ENCODE results near the gene EIF3F.
A peak's percentile ranks its signal among the peaks of the same experiment; 100 is the strongest.

Gene EIF3F

GRCh38 chr11:8002676-8003075 is 15.5 kb downstream of the EIF3F start:
- Histone ChIP-seq H2AFZ (no peak overlapping the region), H3K4me2 (ENCODE audit: low read length) (no peak overlapping the region), H3K4me3 (ENCODE audit: low read depth, low read length) (no peak overlapping the region), H3K4me1 (no peaks in the 10 kb centered on the region), H3K9ac (no peak overlapping the region), H3K36me3 (ENCODE audit: control insufficient read depth, insufficient read depth, low read length) (no peaks in the 10 kb centered on the region), H3K9me3 (ENCODE audit: control insufficient read depth, low read length) (no peaks in the 10 kb centered on the region), H3K79me2 (no peaks in the 10 kb centered on the region), H3K27ac (no peak overlapping the region), H3K27me3 (ENCODE audit: control insufficient read depth, insufficient read depth, low read length) (no peaks in the 10 kb centered on the region)
- TF ChIP-seq CTCF (IDR thresholded peaks at IDR 0.05) = no peak

- Histone ChIP-seq H3K4me3 (ENCODE audit: low read depth, low read length) (no peak overlapping the region), H3K4me1 (no peaks in the 10 kb centered on the region), H3K27ac (no peak overlapping the region), H3K36me3 (ENCODE audit: control insufficient read depth, insufficient read depth, low read length) (no peaks in the 10 kb centered on the region), H3K27me3 (ENCODE audit: control insufficient read depth, insufficient read depth, low read length) (no peaks in the 10 kb centered on the region), H2AFZ (no peak overlapping the region), H3K4me2 (ENCODE audit: low read length) (no peak overlapping the region), H3K9ac (no peak overlapping the region), H3K9me3 (ENCODE audit: control insufficient read depth, low read length) (no peaks in the 10 kb centered on the region), H3K79me2 (no peaks in the 10 kb centered on the region)
- no peak for TF ChIP-seq CTCF (IDR thresholded peaks at IDR 0.05)
Measured at GRCh38 chr11:8003187-8003586, 16.1 kb downstream of the EIF3F start.

- Histone ChIP-seq H3K27ac (no peak overlapping the region), H3K9ac (no peak overlapping the region)
- no peak for TF ChIP-seq CTCF (IDR thresholded peaks at IDR 0.05)
Measured at GRCh38 chr11:8004008-8004407, 16.9 kb downstream of the EIF3F start.

GRCh38 chr11:8005556-8005955 is 18.4 kb downstream of the EIF3F start:
- no peaks in the 10 kb centered on the region for H3K4me1 ChIP-seq
- H3K9me3 ChIP-seq (ENCODE audit: control insufficient read depth, low read length) = no peaks in the 10 kb centered on the region
- no peak for TF ChIP-seq CTCF (IDR thresholded peaks at IDR 0.05)
- no peak overlapping the region for H3K9ac ChIP-seq
- H3K4me2 ChIP-seq (ENCODE audit: low read length) = no peak overlapping the region
- H3K36me3 ChIP-seq (ENCODE audit: control insufficient read depth, insufficient read depth, low read length) = no peaks in the 10 kb centered on the region
- H3K79me2 ChIP-seq = no peaks in the 10 kb centered on the region
- no peak overlapping the region for H2AFZ ChIP-seq
- no peak overlapping the region for H3K27ac ChIP-seq
- no peak overlapping the region for H3K4me3 ChIP-seq (ENCODE audit: low read depth, low read length)
- H3K27me3 ChIP-seq (ENCODE audit: control insufficient read depth, insufficient read depth, low read length) = no peaks in the 10 kb centered on the region

More at GRCh38 chr11:8004008-8004407, 16.9 kb downstream of the EIF3F start:
- no peaks in the 10 kb centered on the region for H3K36me3 ChIP-seq (ENCODE audit: control insufficient read depth, insufficient read depth, low read length)
- no peaks in the 10 kb centered on the region for H3K79me2 ChIP-seq
- H3K4me2 ChIP-seq (ENCODE audit: low read length) = no peak overlapping the region
- no peaks in the 10 kb centered on the region for H3K4me1 ChIP-seq
- no peak overlapping the region for H2AFZ ChIP-seq
- no peaks in the 10 kb centered on the region for H3K9me3 ChIP-seq (ENCODE audit: control insufficient read depth, low read length)
- no peaks in the 10 kb centered on the region for H3K27me3 ChIP-seq (ENCODE audit: control insufficient read depth, insufficient read depth, low read length)
- H3K4me3 ChIP-seq (ENCODE audit: low read depth, low read length) = no peak overlapping the region

- H2AFZ ChIP-seq = no peak overlapping the region
- no peaks in the 10 kb centered on the region for H3K79me2 ChIP-seq
- H3K4me1 ChIP-seq = no peaks in the 10 kb centered on the region
- no peaks in the 10 kb centered on the region for H3K27me3 ChIP-seq (ENCODE audit: control insufficient read depth, insufficient read depth, low read length)
- H3K4me2 ChIP-seq (ENCODE audit: low read length) = no peak overlapping the region
- H3K27ac ChIP-seq = no peak overlapping the region
- H3K9ac ChIP-seq = no peak overlapping the region
- no peaks in the 10 kb centered on the region for H3K9me3 ChIP-seq (ENCODE audit: control insufficient read depth, low read length)
- H3K36me3 ChIP-seq (ENCODE audit: control insufficient read depth, insufficient read depth, low read length) = no peaks in the 10 kb centered on the region
- TF ChIP-seq CTCF (IDR thresholded peaks at IDR 0.05) = peak; percentile 76
- no peak overlapping the region for H3K4me3 ChIP-seq (ENCODE audit: low read depth, low read length)
Measured at GRCh38 chr11:8006349-8006977, 19.3 kb downstream of the EIF3F start.
